GM23338 (cell line): ENCODE data around the gene SERPINB10. TPM values are rescaled to one million over a fixed set of nuclear protein-coding genes. Genes with fewer than 3 reads are reported as not detected.

Source experiments
- ATAC-seq: fragments of 200-7000 bp; cut with Tn5 transposase; 3 replicates; pipeline ENCODE4 v1.9.1; 2020
- DNase-seq: peaks from one replicate; pipeline ENCODE4 v3.0.0-alpha.2; 2015; ENCODE audit warnings: low spot score
- H2AFZ ChIP-seq: fragments of 200-600 bp; sonication (generic); 2 replicates; pipeline ENCODE4 v1.8.0; 2016; ENCODE audit warnings: antibody characterized with exemption, mild to moderate bottlenecking, moderate library complexity
- H3F3A ChIP-seq: fragments of 200-600 bp; sonication (generic); replicated peaks from 2 replicates; pipeline ENCODE4 v1.8.0; 2017; ENCODE audit warnings: antibody characterized with exemption, mixed run types, low read depth
- H3K27ac ChIP-seq: fragments of 200-600 bp; sonication (generic); 2 replicates; pipeline ENCODE4 v1.6.1; 2016; ENCODE audit warnings: low read depth
- H3K27me3 ChIP-seq: fragments of 200-600 bp; sonication (generic); 2 replicates; pipeline ENCODE4 v1.8.0; 2016; ENCODE audit warnings: mild to moderate bottlenecking, mixed run types, moderate library complexity; ENCODE audit not compliant: insufficient read depth
- H3K36me3 ChIP-seq: fragments of 200-600 bp; sonication (generic); 2 replicates; pipeline ENCODE4 v1.8.0; 2016; ENCODE audit warnings: mild to moderate bottlenecking; ENCODE audit not compliant: insufficient read depth
- H3K4me1 ChIP-seq: fragments of 200-600 bp; sonication (generic); 2 replicates; pipeline ENCODE4 v1.8.0; 2016; ENCODE audit warnings: mild to moderate bottlenecking, moderate library complexity; ENCODE audit not compliant: insufficient read depth
- H3K4me2 ChIP-seq: fragments of 200-600 bp; sonication (generic); 2 replicates; pipeline ENCODE4 v1.7.1; 2017; ENCODE audit warnings: mixed run types
- H3K4me3 ChIP-seq: fragments of 200-600 bp; sonication (generic); 2 replicates; pipeline ENCODE4 v1.6.1; 2016; ENCODE audit warnings: mixed run types
- H3K79me2 ChIP-seq: fragments of 200-600 bp; sonication (generic); replicated peaks from 2 replicates; pipeline ENCODE4 v1.8.0; 2017; ENCODE audit warnings: mild to moderate bottlenecking; ENCODE audit not compliant: insufficient read depth
- H3K9me2 ChIP-seq: fragments of 200-600 bp; sonication (generic); 2 replicates; pipeline ENCODE4 v1.8.0; 2017; ENCODE audit not compliant: insufficient read depth
- H4K20me1 ChIP-seq: fragments of 200-600 bp; sonication (generic); replicated peaks from 2 replicates; pipeline ENCODE4 v1.8.0; 2017; ENCODE audit warnings: mild to moderate bottlenecking; ENCODE audit not compliant: insufficient read depth
- H3K27ac Mint-ChIP-seq: 2 replicates; pipeline ENCODE4 v1.8.0; 2020; ENCODE audit warnings: inconsistent platforms, mild to moderate bottlenecking, moderate library complexity, mixed read lengths
- H3K27me3 Mint-ChIP-seq: 3 replicates; pipeline ENCODE4 v1.8.0; 2022; ENCODE audit warnings: low read depth, mild to moderate bottlenecking, moderate library complexity, mixed read lengths, inconsistent platforms; ENCODE audit not compliant: insufficient read depth, poor library complexity
- H3K36me3 Mint-ChIP-seq: 3 replicates; pipeline ENCODE4 v1.8.0; 2021; ENCODE audit warnings: low read depth, mild to moderate bottlenecking, inconsistent platforms, moderate library complexity, mixed read lengths
- H3K4me1 Mint-ChIP-seq: 3 replicates; pipeline ENCODE4 v1.8.0; 2020; ENCODE audit warnings: mild to moderate bottlenecking, inconsistent platforms, mixed read lengths
- H3K4me3 Mint-ChIP-seq: 3 replicates; pipeline ENCODE4 v1.8.0; 2021; ENCODE audit warnings: moderate library complexity, mild to moderate bottlenecking, inconsistent platforms, mixed read lengths
- H3K9me3 Mint-ChIP-seq: 3 replicates; pipeline ENCODE4 v1.8.0; 2020; ENCODE audit warnings: moderate library complexity, mild to moderate bottlenecking, inconsistent platforms, mixed read lengths
- ETS1 ChIP-seq: IDR thresholded peaks from 2 replicates; pipeline ENCODE4 v1.6.1; 2016; ENCODE audit warnings: antibody characterized with exemption
- EZH2phosphoT487 ChIP-seq: fragments of 200-600 bp; sonication (generic); IDR thresholded peaks from one replicate; pipeline ENCODE4 v1.8.1; 2018; ENCODE audit warnings: antibody characterized with exemption; ENCODE audit not compliant: unreplicated experiment
- POLR2AphosphoS5 ChIP-seq: IDR thresholded peaks from 2 replicates; pipeline ENCODE4 v1.6.1; 2016; ENCODE audit warnings: antibody characterized with exemption, low read depth
- STAT1 ChIP-seq: IDR thresholded peaks from one replicate; pipeline ENCODE4 v1.6.1; 2016; ENCODE audit warnings: antibody characterized with exemption; ENCODE audit not compliant: unreplicated experiment
- polyA plus RNA-seq: library from polyadenylated mRNA; unstranded; fragments of >200 nt; fragmentation: Nextera tagmentation; extraction: Ambion mirVana; gene quantifications from 2 replicates; pipeline ENCODE4 v1.2.1, GENCODE V29; 2016
- total RNA-seq: library from RNA; depleted of rRNA; stranded (reverse); fragments of >200 nt; shearing (Covaris generic); gene quantifications from 2 replicates; pipeline ENCODE4 v1.2.3, GENCODE V29; 2014
- TF ChIP-seq, protein P1 (sequence below), 2 experiments: fragments of 200-600 bp in 1 of 2; sonication (generic) in 1 of 2; conservative IDR thresholded peaks; 2 replicates each; pipeline versions ENCODE4 v1.5.1 to v1.6.1; 2016 to 2017; ENCODE audit warnings: antibody characterized with exemption in 2 of 2, low read depth in 2 of 2, mild to moderate bottlenecking in 2 of 2, moderate library complexity in 1 of 2

The SERPINB10 gene
- total and polyA plus RNA-seq, 2 experiments from 2014 or later: not detected

- Histone ChIP-seq H3K4me1 (no peaks in the 10 kb centered on the region), H3K27me3 (peaks cover 60% of the 10 kb centered on the region), H3K36me3 (no peaks in the 10 kb centered on the region), H2AFZ (no peak overlapping the region), H3K4me2 (no peak overlapping the region), H3K27ac (no peak overlapping the region), H4K20me1 (no peaks in the 10 kb centered on the region), H3F3A (no peaks in the 10 kb centered on the region), H3K4me3 (no peak overlapping the region), H3K79me2 (no peaks in the 10 kb centered on the region; the same call in 1 of the 2 replicates), H3K9me2 (no peaks in the 10 kb centered on the region)
- H3K27ac Mint-ChIP-seq: no peak overlapping the region
- peaks cover 4% of the 10 kb centered on the region; the same call in 2 of the 3 replicates for H3K4me1 Mint-ChIP-seq
- H3K36me3 Mint-ChIP-seq: no peaks in the 10 kb centered on the region
- ATAC-seq: peak; percentile 84
- TF ChIP-seq POLR2AphosphoS5 (no peak), ETS1 (no peak)
- TF ChIP-seq, protein P1, sequence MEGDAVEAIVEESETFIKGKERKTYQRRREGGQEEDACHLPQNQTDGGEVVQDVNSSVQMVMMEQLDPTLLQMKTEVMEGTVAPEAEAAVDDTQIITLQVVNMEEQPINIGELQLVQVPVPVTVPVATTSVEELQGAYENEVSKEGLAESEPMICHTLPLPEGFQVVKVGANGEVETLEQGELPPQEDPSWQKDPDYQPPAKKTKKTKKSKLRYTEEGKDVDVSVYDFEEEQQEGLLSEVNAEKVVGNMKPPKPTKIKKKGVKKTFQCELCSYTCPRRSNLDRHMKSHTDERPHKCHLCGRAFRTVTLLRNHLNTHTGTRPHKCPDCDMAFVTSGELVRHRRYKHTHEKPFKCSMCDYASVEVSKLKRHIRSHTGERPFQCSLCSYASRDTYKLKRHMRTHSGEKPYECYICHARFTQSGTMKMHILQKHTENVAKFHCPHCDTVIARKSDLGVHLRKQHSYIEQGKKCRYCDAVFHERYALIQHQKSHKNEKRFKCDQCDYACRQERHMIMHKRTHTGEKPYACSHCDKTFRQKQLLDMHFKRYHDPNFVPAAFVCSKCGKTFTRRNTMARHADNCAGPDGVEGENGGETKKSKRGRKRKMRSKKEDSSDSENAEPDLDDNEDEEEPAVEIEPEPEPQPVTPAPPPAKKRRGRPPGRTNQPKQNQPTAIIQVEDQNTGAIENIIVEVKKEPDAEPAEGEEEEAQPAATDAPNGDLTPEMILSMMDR (conservative IDR thresholded peaks at IDR 0.05; ENCODE audit: low read depth in 2 of 2): peak; percentile 83
- H3K4me3 Mint-ChIP-seq: no peak overlapping the region
- H3K27me3 Mint-ChIP-seq: peaks cover 45% of the 10 kb centered on the region
- H3K9me3 Mint-ChIP-seq: no peaks in the 10 kb centered on the region
- DNase-seq: peak; percentile 87
Observed at GRCh38 chr18:63979409-63979920, 71.7 kb downstream of the SERPINB10 start.

- Mint-ChIP-seq H3K4me3 (no peak overlapping the region), H3K9me3 (no peaks in the 10 kb centered on the region), H3K36me3 (no peaks in the 10 kb centered on the region), H3K27ac (no peak overlapping the region), H3K4me1 (peaks cover 4% of the 10 kb centered on the region; the same call in 2 of the 3 replicates), H3K27me3 (peaks cover 40% of the 10 kb centered on the region)
- Histone ChIP-seq H3K4me2 (no peak overlapping the region), H3K4me3 (no peak overlapping the region), H3K9me2 (no peaks in the 10 kb centered on the region), H3K79me2 (no peaks in the 10 kb centered on the region; the same call in 1 of the 2 replicates), H3K4me1 (no peaks in the 10 kb centered on the region), H3F3A (no peaks in the 10 kb centered on the region), H4K20me1 (no peaks in the 10 kb centered on the region), H3K27ac (no peak overlapping the region), H3K27me3 (peaks cover 54% of the 10 kb centered on the region), H2AFZ (no peak overlapping the region), H3K36me3 (no peaks in the 10 kb centered on the region)
- TF ChIP-seq, protein P1 (conservative IDR thresholded peaks at IDR 0.05; ENCODE audit: low read depth in 2 of 2): no peak
- TF ChIP-seq EZH2phosphoT487 (no peak), ETS1 (no peak), STAT1 (no peak)
- ATAC-seq (no peak), DNase-seq (no peak)
Observed at GRCh38 chr18:63980027-63980426, 72.3 kb downstream of the SERPINB10 start.
